CMK (cell line): ENCODE data around the gene VSIR.

ENCODE experiments used
- DNase-seq: peaks from one replicate; pipeline ENCODE4 v3.0.0-alpha.2; 2010; ENCODE audit warnings: low read depth

The VSIR gene

DNA sequence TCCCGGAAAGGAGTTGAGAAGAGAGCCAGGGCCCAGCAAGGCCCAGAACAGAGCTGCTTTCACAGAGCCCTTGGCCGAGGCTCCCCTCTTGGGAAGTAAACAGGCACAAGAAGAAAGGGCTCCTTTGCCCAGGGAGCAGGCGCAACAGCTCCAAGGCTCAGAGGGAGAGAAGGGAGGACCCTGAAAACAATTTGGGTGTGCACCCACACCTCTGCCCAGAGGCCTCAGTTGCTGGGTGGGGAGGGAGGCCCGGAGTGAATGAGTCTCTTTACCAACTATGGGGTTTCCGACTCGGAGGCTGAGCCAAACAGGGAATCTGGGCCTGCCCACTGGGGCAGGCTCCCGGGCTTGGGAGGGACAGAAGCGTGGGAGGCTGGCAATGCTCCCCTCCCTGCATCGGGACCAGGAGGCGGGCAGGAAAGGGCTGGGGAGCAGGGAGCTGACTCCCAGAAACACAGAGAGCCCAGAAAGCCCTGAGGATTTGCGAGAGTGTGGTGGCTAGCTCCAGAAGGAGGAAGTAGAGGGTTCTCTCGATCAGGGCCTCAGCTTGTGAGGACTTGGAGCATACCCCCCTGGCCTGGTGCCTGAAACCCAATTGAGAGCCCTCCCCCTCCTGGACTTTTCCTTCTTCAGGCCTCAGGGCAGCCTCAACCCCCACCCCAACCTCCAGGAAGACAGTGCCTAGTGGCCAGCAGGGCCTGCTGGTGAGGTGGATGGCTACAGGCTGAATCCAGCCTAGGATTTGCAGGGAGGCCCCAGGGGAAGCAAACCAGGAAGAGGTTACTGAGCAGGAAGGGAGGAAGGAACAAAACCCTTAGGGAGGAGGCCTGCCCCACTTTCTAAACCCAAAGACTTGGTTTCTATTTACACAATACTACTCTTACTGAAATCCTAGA lies 59.9 kb downstream of the VSIR start:
- DNase-seq, result peak; percentile 83

DNA sequence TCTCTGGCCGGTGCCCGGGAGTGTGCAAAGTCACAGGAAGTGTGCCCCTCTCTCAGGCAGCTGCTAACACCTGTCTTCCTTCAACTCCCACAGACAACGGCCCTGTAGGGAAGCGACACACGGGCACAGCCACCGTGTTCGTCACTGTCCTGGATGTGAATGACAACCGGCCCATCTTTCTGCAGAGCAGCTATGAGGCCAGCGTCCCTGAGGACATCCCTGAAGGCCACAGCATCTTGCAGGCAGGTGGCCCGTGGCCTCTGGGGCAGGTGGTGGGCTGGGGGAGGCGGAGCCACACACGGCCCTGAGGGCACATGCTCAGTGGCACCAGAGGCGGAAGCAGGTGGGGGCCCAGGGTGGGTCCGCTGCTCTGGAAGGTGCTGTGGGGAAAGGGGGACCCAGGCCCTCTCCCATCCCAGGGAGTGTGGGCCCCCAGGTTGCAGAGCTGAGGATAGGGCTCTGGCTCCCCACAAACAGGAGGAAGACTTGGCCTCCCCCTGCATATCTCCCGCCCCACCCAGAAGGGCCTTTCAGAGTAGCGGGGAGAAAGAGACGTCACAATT lies 60.7 kb downstream of the VSIR start:
- no peak for DNase-seq

DNA sequence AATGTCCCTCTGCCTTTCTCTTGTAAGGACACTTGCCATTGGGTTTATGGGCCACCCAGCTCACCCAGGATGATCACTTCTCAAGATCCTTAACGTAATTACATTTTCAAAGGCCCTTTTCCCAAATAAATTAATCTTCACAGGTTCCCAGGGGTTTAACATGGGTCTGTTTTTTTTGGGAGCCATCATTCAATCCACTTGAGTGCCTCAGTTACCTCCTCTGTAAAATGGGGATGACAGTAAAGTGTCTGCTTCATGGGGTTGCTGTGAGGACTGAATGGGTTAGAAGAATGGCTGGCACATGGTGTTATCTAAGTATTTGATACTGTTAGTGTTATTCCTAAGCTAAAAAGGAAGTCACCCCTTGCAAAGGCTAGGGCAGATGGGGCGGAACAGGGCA lies 61.1 kb downstream of the VSIR start:
- no peak for DNase-seq

DNA sequence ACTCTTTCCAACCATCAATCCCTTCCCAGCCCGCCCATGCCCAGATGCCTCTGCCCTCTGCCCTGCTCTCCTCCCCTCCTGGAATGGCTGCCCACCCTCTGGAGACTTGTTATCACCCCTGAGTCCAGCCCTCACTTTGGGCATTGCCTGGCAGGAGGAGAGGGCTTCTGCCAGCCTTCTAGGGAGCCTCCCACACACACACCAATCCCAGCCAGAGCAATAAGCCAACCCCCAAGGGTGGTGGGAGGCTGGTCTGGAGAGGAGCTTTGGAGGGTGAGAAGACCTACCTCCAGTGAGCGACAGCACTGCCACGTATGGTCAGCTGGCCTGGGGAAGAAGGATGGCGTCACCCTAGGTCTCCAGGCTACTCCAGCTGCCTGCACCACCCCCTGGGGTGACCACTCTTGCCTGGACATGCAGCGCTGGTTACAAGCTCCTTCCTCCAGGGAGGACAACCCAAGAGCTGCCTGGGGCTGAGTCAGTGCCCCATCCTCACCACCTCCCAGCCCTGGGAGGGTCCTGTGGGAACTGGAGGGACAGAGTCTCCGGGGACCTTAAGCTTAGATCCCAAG lies 62.2 kb downstream of the VSIR start:
- DNase-seq, result no peak

DNA sequence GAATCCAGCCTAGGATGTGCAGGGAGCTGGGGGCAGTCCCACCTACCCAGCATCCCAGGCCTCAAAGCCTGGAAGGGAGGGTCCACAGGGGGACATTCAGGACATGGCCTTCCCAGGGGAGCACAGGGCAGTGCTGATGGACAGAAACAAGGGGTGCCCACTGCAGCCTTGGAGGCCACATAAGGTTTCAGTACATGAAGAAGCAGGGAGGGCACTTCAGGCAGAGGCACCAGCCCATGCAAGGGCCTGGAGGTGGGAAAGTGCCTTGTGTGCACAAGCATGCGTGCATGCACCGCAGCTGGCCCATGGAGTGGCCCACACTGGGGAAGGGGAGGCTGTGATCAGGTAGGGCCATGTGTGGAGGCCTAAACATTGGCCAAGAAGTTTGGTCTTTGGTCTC lies 62.8 kb downstream of the VSIR start:
- no peak for DNase-seq

DNA sequence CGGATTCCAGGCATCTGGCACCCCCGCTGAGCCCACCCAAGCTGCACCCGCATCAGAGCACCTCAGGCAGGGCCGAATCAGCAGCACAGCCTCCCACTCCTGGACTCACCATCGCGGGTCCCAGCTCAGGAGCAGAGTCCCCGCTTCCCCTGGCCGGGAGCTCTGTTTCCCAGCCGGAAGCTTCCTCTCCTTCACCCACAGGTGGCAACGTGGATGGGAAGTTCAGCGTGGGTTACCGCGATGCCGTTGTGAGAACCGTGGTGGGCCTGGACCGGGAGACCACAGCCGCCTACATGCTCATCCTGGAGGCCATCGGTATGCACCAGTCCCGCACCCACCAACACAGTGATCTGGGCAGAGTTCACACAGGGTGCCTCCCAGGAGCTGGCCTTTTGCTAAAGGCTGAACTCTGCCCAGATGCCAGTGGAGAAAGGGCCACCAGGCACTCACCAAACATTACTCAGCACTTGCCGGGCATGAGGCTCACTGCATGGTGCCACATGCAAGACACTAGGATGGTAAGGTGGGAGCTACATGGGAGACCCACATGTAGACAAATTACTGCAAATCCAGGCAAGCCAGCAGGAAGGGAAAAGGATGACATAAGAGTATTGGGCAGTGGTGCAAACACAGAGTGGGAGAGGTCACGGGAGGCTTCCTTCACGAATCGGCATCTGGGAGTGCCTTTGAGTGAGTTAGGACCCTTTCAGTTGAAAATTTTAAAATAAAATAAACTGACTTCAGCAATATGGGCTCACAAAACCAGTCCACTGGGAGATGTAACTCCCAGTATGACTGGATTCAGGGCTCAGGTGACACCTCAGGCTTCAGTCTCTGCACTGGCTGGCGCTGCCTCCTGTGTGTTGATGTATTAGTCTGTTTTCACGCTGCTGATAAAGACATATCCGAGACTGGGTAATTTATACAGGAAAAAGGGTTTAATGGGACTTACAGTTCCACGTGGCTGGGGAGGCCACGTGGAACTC lies 64.1 kb downstream of the VSIR start:
- no peak for DNase-seq

DNA sequence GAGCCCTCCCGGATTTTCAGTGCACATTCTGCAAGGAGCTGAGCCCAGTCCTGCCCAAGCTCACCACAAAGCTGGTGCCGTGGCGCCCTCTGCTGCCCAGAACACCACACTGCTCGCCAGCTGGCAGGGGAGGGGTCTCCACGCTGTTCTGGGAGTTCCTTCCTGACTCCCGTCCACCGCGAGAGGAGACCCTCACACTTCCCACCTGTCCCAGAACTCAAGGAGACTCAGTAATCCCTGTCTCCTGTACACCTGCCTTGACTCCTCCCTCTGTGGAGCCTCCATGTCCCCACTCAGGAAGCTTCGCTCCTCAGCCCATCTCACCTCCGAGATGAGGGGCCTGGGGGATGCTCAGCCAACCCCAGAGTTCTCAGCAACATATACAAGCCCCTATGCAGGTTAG lies 65.0 kb downstream of the VSIR start:
- no peak for DNase-seq

DNA sequence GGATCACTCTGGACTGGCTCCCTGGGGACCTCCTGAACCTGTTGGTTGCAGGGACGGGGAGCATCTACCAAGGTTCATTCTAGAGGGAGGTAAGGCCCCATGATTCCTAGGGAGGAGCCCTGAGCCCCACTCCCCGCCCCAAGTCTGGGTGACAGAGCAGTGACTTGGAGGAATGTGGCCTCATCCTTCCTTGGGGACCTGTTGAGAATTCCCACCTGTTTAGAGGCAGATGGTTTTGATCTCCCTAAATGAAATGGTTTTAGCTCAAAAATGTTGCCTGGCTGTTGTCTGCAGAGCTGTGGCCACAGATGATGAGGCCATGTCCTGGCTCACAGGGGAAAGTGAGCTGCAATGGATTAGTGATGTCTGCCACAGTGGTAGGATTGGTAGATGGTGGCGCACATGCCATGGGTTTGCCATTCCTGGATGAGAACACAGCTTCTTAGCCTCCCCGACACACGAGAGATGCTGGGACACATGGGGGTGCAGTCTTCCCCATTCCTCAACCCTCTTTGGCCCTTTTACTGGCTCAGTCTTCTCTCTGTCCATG lies 66.0 kb downstream of the VSIR start:
- DNase-seq, result no peak

DNA sequence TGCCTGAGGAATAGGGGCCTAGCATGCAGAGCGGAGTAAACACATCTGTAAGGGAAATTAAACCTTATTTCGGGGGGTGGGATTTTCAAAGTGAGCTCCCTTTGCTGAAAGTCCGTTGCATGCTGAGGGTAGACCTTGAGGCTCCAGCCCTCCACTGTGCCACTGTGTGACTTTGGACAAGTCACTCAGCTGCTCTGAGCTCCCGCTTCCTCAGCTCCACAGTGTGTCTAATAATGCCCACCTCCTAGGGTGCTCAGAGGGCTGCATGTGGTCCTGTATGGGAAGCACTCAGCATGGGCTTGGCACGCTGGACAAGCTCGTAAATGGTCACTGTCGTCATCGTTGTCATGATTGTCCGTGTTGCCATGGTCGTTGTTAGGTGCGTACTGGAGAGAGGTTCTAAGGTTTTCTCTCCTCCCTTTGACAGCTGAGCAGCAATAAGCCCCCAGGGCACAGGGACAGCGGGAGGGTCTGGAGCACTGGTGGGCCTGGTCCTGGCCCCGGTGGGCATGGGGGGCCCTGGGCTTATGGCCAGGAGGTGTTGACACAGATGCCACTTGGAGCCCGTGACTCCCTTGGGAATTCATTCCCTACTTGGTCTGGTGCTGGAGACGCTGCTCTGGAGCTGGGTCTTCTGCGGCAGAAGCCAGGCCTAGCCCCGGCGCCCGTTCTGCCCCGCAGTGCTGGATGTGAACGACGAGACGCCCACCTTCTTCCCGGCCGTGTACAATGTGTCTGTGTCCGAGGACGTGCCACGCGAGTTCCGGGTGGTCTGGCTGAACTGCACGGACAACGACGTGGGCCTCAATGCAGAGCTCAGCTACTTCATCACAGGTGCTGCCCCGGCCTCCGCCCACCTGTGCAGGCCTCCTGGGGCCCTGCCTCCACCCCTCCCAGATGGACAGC lies 66.9 kb downstream of the VSIR start:
- no peak for DNase-seq

DNA sequence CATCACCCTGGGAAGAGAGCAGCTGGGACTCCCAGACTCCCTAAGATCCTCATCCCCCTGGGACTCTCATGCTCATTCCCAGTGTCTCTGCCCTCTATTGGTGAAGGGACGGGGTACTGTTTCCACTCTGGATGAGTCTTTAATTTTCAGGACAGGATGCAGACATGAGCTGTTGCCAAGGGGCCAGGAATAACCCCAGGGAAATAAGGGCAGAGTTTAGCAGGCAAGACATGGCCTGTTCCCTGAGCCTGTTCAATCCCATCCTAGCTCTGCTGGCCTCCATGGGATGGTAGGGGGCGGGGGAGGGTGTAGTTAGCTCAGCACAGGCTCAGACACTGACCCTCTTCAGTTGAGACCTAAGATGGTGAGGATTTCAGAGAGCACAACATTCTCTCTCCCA lies 67.7 kb downstream of the VSIR start:
- DNase-seq, result no peak

DNA sequence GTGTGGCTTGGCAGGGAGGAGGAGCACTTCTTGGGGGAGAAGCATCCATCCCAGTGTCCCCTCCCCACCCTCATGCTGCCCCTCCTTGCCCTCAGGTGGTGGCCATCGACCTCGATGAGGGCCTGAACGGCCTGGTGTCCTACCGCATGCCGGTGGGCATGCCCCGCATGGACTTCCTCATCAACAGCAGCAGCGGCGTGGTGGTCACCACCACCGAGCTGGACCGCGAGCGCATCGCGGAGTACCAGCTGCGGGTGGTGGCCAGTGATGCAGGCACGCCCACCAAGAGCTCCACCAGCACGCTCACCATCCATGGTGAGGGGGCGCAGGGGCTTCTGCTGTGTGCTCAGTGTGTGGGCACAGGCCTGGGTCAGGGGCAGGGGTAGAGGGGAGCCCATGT lies 68.5 kb downstream of the VSIR start:
- no peak for DNase-seq

DNA sequence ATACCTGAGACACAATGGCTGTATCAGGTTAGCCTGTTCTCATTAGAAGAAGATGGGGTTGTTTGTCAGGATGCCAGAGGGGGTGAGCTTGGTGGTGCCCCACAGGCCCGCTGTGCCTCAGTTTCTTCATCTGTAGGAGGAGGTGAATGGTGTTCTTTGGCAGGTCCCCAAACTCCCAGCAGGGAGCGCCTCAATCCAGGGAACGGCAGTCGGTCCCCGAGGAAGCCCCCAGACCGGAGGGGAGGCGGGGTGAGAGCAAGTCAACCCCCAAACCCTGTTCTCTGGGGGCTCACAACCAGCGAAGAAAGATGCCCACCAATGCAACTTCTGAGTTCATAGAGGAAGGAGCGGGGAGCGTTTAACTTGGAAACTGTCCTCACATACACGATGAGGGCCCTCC lies 69.7 kb downstream of the VSIR start:
- no peak for DNase-seq

DNA sequence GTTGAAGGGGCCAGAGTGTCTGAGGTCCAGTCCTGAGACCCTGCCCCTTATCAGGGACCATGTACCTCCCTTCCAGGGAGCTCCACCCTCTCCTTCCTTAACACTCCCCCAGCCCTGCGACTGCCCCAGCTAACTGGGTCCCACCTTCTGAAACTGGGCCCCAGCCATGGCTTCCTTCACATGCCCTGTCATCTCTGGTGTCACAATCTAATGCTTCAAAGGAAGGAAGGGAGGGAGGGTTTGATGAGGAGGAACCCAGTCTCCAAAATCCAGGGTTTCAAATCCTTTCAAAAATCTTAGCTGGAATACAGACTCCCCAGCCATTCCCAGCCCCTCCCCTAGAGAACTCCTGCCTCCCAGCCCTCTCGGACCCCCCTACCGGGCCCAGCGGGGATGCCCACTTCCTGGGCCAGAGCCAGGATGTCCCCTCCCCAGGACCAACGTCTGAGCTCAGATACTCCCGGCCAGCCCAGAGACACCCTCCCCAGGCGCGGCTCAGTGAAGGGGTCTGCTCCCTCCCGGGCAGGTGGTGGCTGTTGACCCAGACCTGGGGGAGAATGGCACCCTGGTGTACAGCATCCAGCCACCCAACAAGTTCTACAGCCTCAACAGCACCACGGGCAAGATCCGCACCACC lies 71.7 kb downstream of the VSIR start:
- DNase-seq, result no peak

DNA sequence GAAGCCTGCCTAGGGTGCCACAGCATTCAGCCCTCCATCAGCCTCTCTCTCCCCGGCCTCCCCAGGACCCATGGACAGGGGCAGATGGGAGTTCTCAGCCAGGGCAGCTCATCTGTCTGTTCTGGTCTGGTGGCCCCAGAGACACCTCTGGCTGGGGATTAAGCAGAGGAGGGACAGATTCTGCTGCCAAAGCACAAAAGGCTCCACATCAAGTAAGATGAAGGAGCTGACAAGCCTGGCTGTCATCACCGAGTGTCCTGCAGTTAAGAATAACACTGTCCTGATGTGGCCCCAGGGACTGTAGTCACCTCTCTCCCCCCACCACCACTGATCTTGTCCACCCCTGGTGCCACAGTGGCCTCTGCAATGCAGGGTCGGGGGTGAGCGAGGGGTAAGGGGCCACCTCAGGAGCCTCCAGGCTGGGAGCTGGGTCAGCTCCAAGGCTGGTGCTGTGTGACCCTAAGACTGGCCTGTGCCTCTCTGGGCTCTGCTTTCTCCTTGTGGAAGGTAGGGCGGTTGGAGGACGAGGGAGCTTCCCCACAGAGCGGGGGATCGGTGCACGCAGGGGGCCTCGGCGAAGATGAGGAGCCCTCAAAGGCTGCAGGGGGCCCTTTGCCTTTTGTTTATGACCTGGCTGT lies 72.5 kb downstream of the VSIR start:
- no peak for DNase-seq

DNA sequence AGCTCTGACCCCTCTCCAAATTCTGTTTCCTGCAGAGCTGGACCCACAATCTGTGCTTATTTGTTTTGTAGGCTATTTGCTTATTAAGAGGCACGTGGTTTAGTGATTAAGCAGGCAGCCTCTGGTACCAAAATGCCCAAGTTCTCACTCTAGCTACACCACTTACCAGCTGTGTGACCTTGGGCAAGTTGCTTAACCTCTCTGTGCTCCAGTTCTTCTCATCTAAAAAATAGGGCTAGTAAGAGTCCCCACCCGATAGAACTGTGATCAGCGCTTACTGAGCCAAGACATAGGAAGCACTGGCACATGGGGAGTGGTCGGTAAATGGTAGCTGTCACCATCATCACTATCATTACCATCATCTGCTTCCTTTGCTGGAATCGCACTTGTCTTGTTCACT lies 74.6 kb downstream of the VSIR start:
- no peak for DNase-seq

DNA sequence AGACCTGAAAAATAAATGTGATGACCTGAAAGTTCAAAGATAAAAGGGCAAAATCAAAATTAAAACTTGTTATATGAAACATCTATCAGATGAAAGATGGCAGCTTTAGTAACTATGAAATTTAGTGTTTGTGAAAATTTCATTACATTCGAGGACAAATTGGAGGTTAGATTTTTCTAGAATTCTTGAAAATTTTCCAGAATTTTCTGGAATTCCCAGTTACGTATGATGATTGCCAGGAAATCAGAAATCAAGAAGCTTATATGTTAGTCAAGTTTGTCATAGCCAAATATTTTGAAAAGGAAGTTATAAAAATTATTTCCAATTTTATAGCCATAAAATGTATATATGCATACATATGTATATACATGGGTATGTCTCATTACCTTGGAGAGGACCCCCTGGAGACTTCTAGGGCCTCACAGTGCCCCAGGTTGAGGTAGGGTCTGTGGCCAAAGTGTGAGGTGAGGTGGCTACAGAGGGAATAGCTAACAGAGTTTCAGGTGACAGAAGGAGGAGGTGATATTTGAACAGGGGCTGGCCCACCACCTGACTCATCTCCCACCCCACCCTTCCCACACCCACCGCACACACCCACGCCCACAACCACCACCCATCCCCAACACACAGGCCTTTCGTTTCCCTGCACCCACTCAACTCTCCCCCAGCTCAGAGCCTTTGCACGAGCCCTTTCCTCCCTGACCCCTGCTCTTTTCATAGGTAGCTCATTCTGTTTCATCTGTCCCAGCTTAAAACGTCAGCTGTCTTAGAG lies 75.2 kb downstream of the VSIR start:
- no peak for DNase-seq
